HepG2 (cell line): ENCODE measurements around the gene PTPN13. TPM values are rescaled to one million over a fixed set of nuclear protein-coding genes. Genes with fewer than 3 reads are reported as not detected.

Source experiments
- ATAC-seq: fragments of 200-7000 bp; cut with Tn5 transposase; 3 replicates; pipeline ENCODE4 v1.9.1; 2020; ENCODE audit warnings: mild to moderate bottlenecking, moderate library complexity
- BruUV-seq: library from RNA; stranded (reverse); fragments of 400-500 nt; replicated peaks from 2 replicates; lab custom pipeline; 2021; lab: Mats Ljungman, UMichigan
- CTCF ChIA-PET: fragments of 300-600 bp; formaldehyde crosslinking; extraction: SDS; loops from one replicate; lab custom pipeline; 2021; ENCODE audit warnings: low total read pairs, inconsistent platforms, low intra/inter-chr PET ratio; lab: Yijun Ruan, JAX
- POLR2A ChIA-PET: fragments of 350-600 bp; sonication (Branson Sonifier 250); formaldehyde crosslinking; loops from one replicate; lab custom pipeline; 2020; ENCODE audit warnings: antibody characterized with exemption, inconsistent platforms; lab: Yijun Ruan, JAX
- DNase-seq: peaks from one replicate; pipeline ENCODE4 v3.0.0-alpha.2; 2015; ENCODE audit warnings: low spot score
- FAIRE-seq: peaks from 3 replicates; lab custom pipeline; 2011; peaks lifted over from hg19 to GRCh38; lab: Jason Lieb, UNC
- H2AFZ ChIP-seq: one replicate; pipeline ENCODE4 v1.6.1; 2011; ENCODE audit warnings: low read length, inconsistent platforms
- H3K27ac ChIP-seq: fragments of 300-600 bp; 3 replicates; pipeline ENCODE4 v1.8.0; 2011; ENCODE audit warnings: mixed run types, mild to moderate bottlenecking, mixed read lengths, low read length, inconsistent platforms; ENCODE audit not compliant: insufficient read depth; ENCODE audit errors: extremely low read length
- H3K27me3 ChIP-seq, 2 experiments: fragments of 200-600 bp in 1 of 2; 2 replicates in 1 of 2; 3 replicates in 1 of 2; pipeline versions ENCODE4 v1.6.0 to v1.8.0; 2011; ENCODE audit warnings: low read length in 2 of 2, mild to moderate bottlenecking in 2 of 2, moderate library complexity in 2 of 2, inconsistent platforms in 1 of 2; ENCODE audit not compliant: insufficient read depth in 2 of 2, control insufficient read depth in 1 of 2
- H3K36me3 ChIP-seq, 2 experiments: fragments of 200-600 bp in 1 of 2; replicated peaks in 1 of 2; 2 replicates in 1 of 2; 3 replicates in 1 of 2; pipeline versions ENCODE4 v1.5.1 to v1.8.0; 2011; ENCODE audit warnings: low read length in 2 of 2, inconsistent platforms in 1 of 2; ENCODE audit not compliant: insufficient read depth in 2 of 2, control insufficient read depth in 1 of 2
- H3K4me1 ChIP-seq: 2 replicates; pipeline ENCODE4 v1.5.1; 2012; ENCODE audit warnings: low read length, inconsistent platforms; ENCODE audit not compliant: insufficient read depth
- H3K4me2 ChIP-seq: 2 replicates; pipeline ENCODE4 v1.6.0; 2011; ENCODE audit warnings: low read depth, low read length, inconsistent platforms
- H3K4me3 ChIP-seq, 3 experiments: fragments of 200-600 bp in 1 of 3; sonication (generic), shearing (Covaris generic) in 1 of 3; replicated peaks in 1 of 3; 2 replicates each; pipeline ENCODE4 v1.5.1; 2011 to 2016; ENCODE audit warnings: low read length in 3 of 3, inconsistent platforms in 2 of 3, low read depth in 2 of 3, mild to moderate bottlenecking in 2 of 3, control low read depth in 1 of 3, mixed read lengths in 1 of 3; ENCODE audit not compliant: insufficient read depth in 1 of 3
- H3K79me2 ChIP-seq: one replicate; pipeline ENCODE4 v1.6.1; 2011; ENCODE audit warnings: low read length, inconsistent platforms; ENCODE audit not compliant: insufficient read depth
- H3K9ac ChIP-seq: 2 replicates; pipeline ENCODE4 v1.6.0; 2011; ENCODE audit warnings: mild to moderate bottlenecking, low read depth, low read length, inconsistent platforms; ENCODE audit not compliant: insufficient read depth
- H3K9me3 ChIP-seq: 2 replicates; pipeline ENCODE4 v1.5.1; 2012; ENCODE audit warnings: mild to moderate bottlenecking, low read length
- H4K20me1 ChIP-seq: 2 replicates; pipeline ENCODE4 v1.6.0; 2011; ENCODE audit warnings: inconsistent platforms, mild to moderate bottlenecking, low read length, moderate library complexity; ENCODE audit not compliant: insufficient read depth
- GTF3A ChIP-seq: sonication (generic); formaldehyde crosslinking; conservative IDR thresholded peaks from 2 replicates; pipeline ENCODE4 v1.4.0; 2020; ENCODE audit warnings: mild to moderate bottlenecking, missing genetic modification reagents
- HDAC6 ChIP-seq: fragments of 200-600 bp; sonication (generic); IDR thresholded peaks from 2 replicates; pipeline ENCODE4 v1.7.0; 2017; ENCODE audit warnings: mild to moderate bottlenecking, antibody characterized with exemption, low read length, low read depth
- ISX ChIP-seq: sonication (generic); formaldehyde crosslinking; conservative IDR thresholded peaks from 2 replicates; pipeline ENCODE4 v1.5.0; 2020; ENCODE audit warnings: missing genetic modification reagents
- MLLT10 ChIP-seq: sonication (generic); formaldehyde crosslinking; IDR thresholded peaks from 2 replicates; pipeline ENCODE4 v1.4.0; 2020; ENCODE audit warnings: missing genetic modification reagents
- MNT ChIP-seq: fragments of 450-650 bp; IDR thresholded peaks from 2 replicates; pipeline ENCODE4 v1.6.1; 2016
- NFAT5 ChIP-seq: sonication (generic); formaldehyde crosslinking; IDR thresholded peaks from 2 replicates; pipeline ENCODE4 v1.4.0; 2020; ENCODE audit warnings: missing genetic modification reagents
- RAD51 ChIP-seq: fragments of 450-650 bp; IDR thresholded peaks from 2 replicates; pipeline ENCODE4 v1.6.1; 2016; ENCODE audit warnings: borderline replicate concordance
- YEATS4 ChIP-seq: sonication (generic); formaldehyde crosslinking; IDR thresholded peaks from 2 replicates; pipeline ENCODE4 v1.4.0; 2020; ENCODE audit warnings: missing genetic modification reagents, borderline replicate concordance
- ZFP90 ChIP-seq: sonication (generic); formaldehyde crosslinking; IDR thresholded peaks from 2 replicates; pipeline ENCODE4 v1.8.0; 2022; ENCODE audit warnings: missing genetic modification reagents, mild to moderate bottlenecking, inconsistent platforms, borderline replicate concordance
- ZNF34 ChIP-seq: sonication (generic); formaldehyde crosslinking; IDR thresholded peaks from 2 replicates; pipeline ENCODE4 v1.4.0; 2020; ENCODE audit warnings: mild to moderate bottlenecking, missing genetic modification reagents, borderline replicate concordance
- WGBS: methylation state at CpG from one replicate; pipeline ENCODE4 v1.1.6; 2017; ENCODE audit warnings: low lambda C conversion rate; 5-methylcytosine and 5-hydroxymethylcytosine counted together
- in situ Hi-C: cut with HindIII; loops from 2 replicates; pipeline ENCODE4 v1.10.0; 2017; ENCODE audit warnings: low pct_unique_long_range_greater_than_20kb; ENCODE audit not compliant: extremely low pct_ligation_motif_present
- intact Hi-C: fragments of 100-400 bp; cut with micrococcal nuclease; formaldehyde crosslinking; loops from one replicate; pipeline ENCODE4 v1.10.0; 2022; ENCODE audit not compliant: unreplicated experiment
- polyA plus RNA-seq, 8 experiments: library from polyadenylated mRNA; depleted of rRNA in 3 of 8; stranded (reverse) in 7 of 8; unstranded in 1 of 8; fragments of >200 nt; fragmentation: Illumina TruSeq in 4 of 8; extraction: Trizol in 4 of 8; gene quantifications; 2 replicates each; pipeline versions ENCODE4 v1.2.1 to v1.2.3, GENCODE V29; 2011 to 2016; ENCODE audit warnings: low read depth in 4 of 8, missing spikeins in 1 of 8, mixed read lengths in 1 of 8; ENCODE audit not compliant: insufficient read depth in 1 of 8
- total RNA-seq, 5 experiments: library from RNA; depleted of rRNA; stranded (reverse); fragments of >200 nt; fragmentation: Illumina TruSeq; extraction: Trizol; gene quantifications; 2 replicates each; pipeline ENCODE4 v1.2.3, GENCODE V29; 2016; ENCODE audit warnings: low read depth in 1 of 5
- TF ChIP-seq, protein P1 (sequence below): sonication (generic); formaldehyde crosslinking; IDR thresholded peaks from 2 replicates; pipeline ENCODE4 v1.8.0; 2022; ENCODE audit warnings: missing genetic modification reagents, low read depth, mild to moderate bottlenecking, borderline replicate concordance

Gene PTPN13
- total and polyA plus RNA-seq, 2 of the 13 experiments (the other 11 are each of a cell fraction or from before 2014, with no cell fraction given) = not detected

DNA sequence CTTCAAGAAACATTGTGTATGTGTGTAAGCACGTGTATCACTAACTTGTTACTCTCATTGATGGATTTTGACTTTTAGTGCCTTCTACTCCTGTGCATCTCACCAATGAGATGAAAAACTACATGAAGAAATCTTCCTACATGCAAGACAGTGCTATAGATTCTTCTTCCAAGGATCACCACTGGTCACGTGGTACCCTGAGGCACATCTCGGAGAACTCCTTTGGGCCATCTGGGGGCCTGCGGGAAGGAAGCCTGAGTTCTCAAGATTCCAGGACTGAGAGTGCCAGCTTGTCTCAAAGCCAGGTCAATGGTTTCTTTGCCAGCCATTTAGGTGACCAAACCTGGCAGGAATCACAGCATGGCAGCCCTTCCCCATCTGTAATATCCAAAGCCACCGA lies 168.5 kb downstream of the PTPN13 start:
- H4K20me1 ChIP-seq = no peaks in the 10 kb centered on the region
- H3K9me3 ChIP-seq = no peaks in the 10 kb centered on the region
- H2AFZ ChIP-seq = no peak overlapping the region
- no peaks in the 10 kb centered on the region for H3K4me1 ChIP-seq
- H3K4me2 ChIP-seq = no peak overlapping the region
- ATAC-seq (no peak), FAIRE-seq (no peak)
- CTCF ChIA-PET = no interaction called here
- no peaks in the 10 kb centered on the region for H3K79me2 ChIP-seq
- in situ Hi-C loops = no loop called here
- no peak overlapping the region for H3K4me3 ChIP-seq
- TF ChIP-seq YEATS4 (CRISPR knock-in tag) (no peak), RAD51 (peak; percentile 28; the same call in 1 of the 2 replicates), MNT (0 out of 2 replicates have a peak, but pooled peaks have one; percentile 8)
- TF ChIP-seq, protein P1, sequence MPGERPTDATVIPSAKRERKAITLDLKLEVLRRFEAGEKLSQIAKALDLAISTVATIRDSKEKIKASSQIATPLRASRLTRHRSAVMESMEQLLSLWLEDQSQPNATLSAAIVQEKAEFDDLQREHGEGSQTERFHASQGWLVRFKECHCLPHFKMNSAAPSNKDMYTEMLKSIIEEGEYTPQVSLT = no peak
- TF ChIP-seq, all 625 proteins: peak for 2
- BruUV-seq = no TSS peak
- DNase-seq = no peak
- no peaks in the 10 kb centered on the region; a peak in 1 of 5 replicates for H3K27me3 ChIP-seq
- no peaks in the 10 kb centered on the region for H3K36me3 ChIP-seq
- intact Hi-C loops = no loop called here
- WGBS = 9% methylated on average over 5 of the region's 5 CpGs
- H3K9ac ChIP-seq = no peak overlapping the region
- POLR2A ChIA-PET = no interaction called here
- no peak overlapping the region for H3K27ac ChIP-seq

- ChIA-PET CTCF (no interaction called here), POLR2A (no interaction called here)
- no peaks in the 10 kb centered on the region for H3K27me3 ChIP-seq
- no peaks in the 10 kb centered on the region for H3K36me3 ChIP-seq
- H3K79me2 ChIP-seq = no peaks in the 10 kb centered on the region
- no peak overlapping the region for H3K4me3 ChIP-seq
- no peaks in the 10 kb centered on the region for H3K9me3 ChIP-seq
- no peak for FAIRE-seq
- in situ Hi-C loops = no loop called here
- no peaks in the 10 kb centered on the region for H4K20me1 ChIP-seq
- WGBS = 23% methylated on average over 4 of the region's 4 CpGs
- no peak for ATAC-seq
- no peak overlapping the region for H3K27ac ChIP-seq
- intact Hi-C loops = no loop called here
- H3K4me1 ChIP-seq = no peaks in the 10 kb centered on the region
- no TSS peak for BruUV-seq
- no peak overlapping the region for H2AFZ ChIP-seq
- no peak overlapping the region for H3K4me2 ChIP-seq
- DNase-seq = no peak
- no peak overlapping the region for H3K9ac ChIP-seq
- TF ChIP-seq NFAT5 (CRISPR knock-in tag) (no peak), ZNF34 (CRISPR knock-in tag) (no peak), MLLT10 (CRISPR knock-in tag) (no peak), HDAC6 (no peak), ZFP90 (CRISPR knock-in tag) (no peak), ISX (CRISPR knock-in tag) (no peak), GTF3A (CRISPR knock-in tag) (no peak)
These were observed 175.7 kb downstream of the PTPN13 start for GRCh38 chr4:86769794-86770193.
